ENCODE data around the gene ACKR1. TPM values are rescaled to one million over a fixed set of nuclear protein-coding genes. Genes with fewer than 3 reads are reported as not detected.

Gene ACKR1
- total RNA-seq, 4 donors from 2014 or later: 31.1 to 315 (median 128) TPM

DNA sequence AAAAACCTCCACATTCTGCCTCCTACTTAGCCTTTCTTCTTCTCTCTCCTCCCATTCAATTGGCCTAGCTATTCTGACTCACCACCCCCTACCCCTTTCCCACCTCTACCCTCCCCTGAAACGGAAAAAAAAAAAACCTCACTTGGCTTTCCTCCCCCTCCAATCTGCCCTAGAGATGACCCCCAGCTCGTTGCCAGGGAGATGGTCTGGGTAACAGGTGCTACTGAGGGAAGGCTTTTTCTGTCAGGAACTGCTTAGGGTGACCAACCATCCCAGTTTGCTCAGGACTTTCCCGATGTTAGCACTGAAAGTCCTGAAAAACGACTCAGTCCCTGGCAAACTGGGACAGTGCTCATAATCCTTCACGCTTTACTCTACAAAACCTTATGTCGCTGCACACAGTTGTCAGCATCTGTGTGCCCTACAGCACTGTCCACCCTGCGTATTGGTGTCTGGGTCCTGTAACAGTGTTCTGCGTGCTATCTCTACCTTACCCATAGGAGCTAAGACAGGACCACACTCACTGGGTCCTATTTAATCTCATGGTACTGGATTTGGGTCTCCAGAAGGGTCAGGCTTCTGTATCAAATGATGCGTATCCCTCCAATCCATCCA, 41.0 kb upstream of the ACKR1 start:
- Histone ChIP-seq H3K27me3 (peaks cover 0 to 7% (median 0%) of the 10 kb centered on the region in 4 donors), H3K4me3 (no peak overlapping the region), H3K4me1 (peaks cover 6 to 10% (median 8%) of the 10 kb centered on the region in 4 donors), H3K27ac (replicated peaks in 1 of 4) (no peak overlapping the region), H3K9me3 (no peaks in the 10 kb centered on the region), H3K36me3 (no peaks in the 10 kb centered on the region)
- 60% methylated on average over 9 of the region's 9 CpGs for WGBS
- TF ChIP-seq POLR2AphosphoS5 (IDR thresholded peaks at IDR 0.05) (no peak), CTCF (IDR thresholded peaks at IDR 0.05) (no peak), POLR2A (IDR thresholded peaks at IDR 0.05; ENCODE audit: low read depth) (no peak), EP300 (IDR thresholded peaks at IDR 0.05) (no peak)
- DNase-seq (ENCODE audit: extremely low spot score): no peak
- intact Hi-C loops (cut with DNase I): loop anchor here (10.0 kb wide), 1 partner anchor 621 kb away; the partner anchor contains the start of gene DUSP23

DNA sequence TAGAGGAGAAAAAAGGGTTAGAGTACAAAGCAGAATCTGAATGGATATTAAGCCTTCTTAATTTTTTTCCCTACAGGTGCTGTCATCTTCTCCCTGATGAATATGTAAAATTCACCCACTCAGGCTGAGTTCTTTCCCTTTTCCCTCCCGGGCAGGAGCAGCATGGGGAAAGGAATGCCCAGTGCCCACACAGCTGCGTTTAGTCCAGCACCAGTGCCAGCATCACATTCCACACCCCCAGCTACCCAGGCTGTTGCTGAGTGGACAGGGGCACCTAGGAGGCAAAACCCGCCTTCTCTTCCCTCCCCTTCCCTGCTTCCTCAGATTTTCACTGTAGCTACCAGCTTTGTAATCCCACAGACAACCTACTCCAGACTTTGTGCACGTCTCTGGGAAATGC, 36.6 kb upstream of the ACKR1 start:
- Histone ChIP-seq H3K27me3 (peaks cover 0 to 46% (median 23%) of the 10 kb centered on the region in 4 donors), H3K9me3 (no peaks in the 10 kb centered on the region), H3K4me1 (peaks cover 9 to 23% (median 21%) of the 10 kb centered on the region in 4 donors), H3K4me3 (no peak overlapping the region), H3K27ac (replicated peaks in 1 of 4) (no peak overlapping the region), H3K36me3 (no peaks in the 10 kb centered on the region)
- intact Hi-C loops (cut with DNase I): loop anchor here (10.0 kb wide), 1 partner anchor 617 kb away; the partner anchor contains the start of gene DUSP23
- TF ChIP-seq EP300 (IDR thresholded peaks at IDR 0.05) (no peak), POLR2AphosphoS5 (IDR thresholded peaks at IDR 0.05) (no peak), CTCF (IDR thresholded peaks at IDR 0.05) (no peak), POLR2A (IDR thresholded peaks at IDR 0.05; ENCODE audit: low read depth) (no peak)
- WGBS: 56% methylated on average over 4 of the region's 4 CpGs
- no peak for DNase-seq (ENCODE audit: extremely low spot score)

DNA sequence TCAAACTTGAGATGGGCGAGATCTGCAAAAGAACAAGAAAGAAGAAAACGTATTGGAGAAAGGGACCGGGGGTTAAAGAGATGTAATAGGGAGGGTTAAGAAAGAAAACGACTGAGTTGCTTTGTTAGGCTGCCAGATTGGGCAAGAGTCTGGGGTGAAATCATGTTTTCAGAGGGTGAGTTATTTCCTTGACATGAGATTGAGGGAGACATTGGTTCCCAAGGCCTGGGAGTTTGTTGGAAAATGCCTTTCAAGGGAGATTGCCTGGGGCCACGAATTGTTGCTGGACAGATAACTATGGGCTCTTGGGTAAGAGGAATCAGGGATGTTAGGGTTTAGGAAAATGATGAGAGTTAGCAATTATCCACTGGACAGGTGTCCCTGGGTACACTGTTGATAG, 34.0 kb upstream of the ACKR1 start:
- peak overlapping the region in 3 of 4 donors; percentile 16 to 37 (median 30) for H3K27ac ChIP-seq (replicated peaks in 1 of 4)
- H3K27me3 ChIP-seq: peaks cover 0 to 56% (median 26%) of the 10 kb centered on the region in 4 donors
- no peaks in the 10 kb centered on the region for H3K36me3 ChIP-seq
- peaks cover 9 to 27% (median 25%) of the 10 kb centered on the region in 4 donors for H3K4me1 ChIP-seq
- H3K9me3 ChIP-seq: no peaks in the 10 kb centered on the region
- no peak for TF ChIP-seq POLR2AphosphoS5 (IDR thresholded peaks at IDR 0.05)
- no peak for TF ChIP-seq EP300 (IDR thresholded peaks at IDR 0.05)
- TF ChIP-seq CTCF (IDR thresholded peaks at IDR 0.05): no peak
- no peak for TF ChIP-seq POLR2A (IDR thresholded peaks at IDR 0.05; ENCODE audit: low read depth)
- WGBS: 75% methylated on average over 5 of the region's 5 CpGs
- intact Hi-C loops (cut with DNase I): no loop called here
- peak overlapping the region in 2 of 4 donors; percentile 48 to 62 for H3K4me3 ChIP-seq
- no peak for DNase-seq (ENCODE audit: extremely low spot score)

GRCh38 chr1:159171254-159171687, 33.4 kb upstream of the ACKR1 start, which contains the start of gene CADM3:
TSS of gene CADM3 (plus strand) at chr1:159171615. CDS start at chr1:159171766, 151 bp downstream.
- WGBS: 13% methylated on average over 6 of the region's 29 CpGs
- Histone ChIP-seq H3K36me3 (no peaks in the 10 kb centered on the region), H3K4me1 (peaks cover 9 to 27% (median 25%) of the 10 kb centered on the region in 4 donors), H3K27ac (replicated peaks in 1 of 4) (peak within 1 kb of the TSS; percentile 16 to 55 (median 35)), H3K9me3 (no peaks in the 10 kb centered on the region), H3K4me3 (peak within 1 kb of the TSS; percentile 48 to 62 (median 50)), H3K27me3 (peaks cover 0 to 56% (median 26%) of the 10 kb centered on the region in 4 donors)
- intact Hi-C loops (cut with DNase I): no loop called here
- no peak for DNase-seq (ENCODE audit: extremely low spot score)
- TF ChIP-seq CTCF (IDR thresholded peaks at IDR 0.05): no peak
